Erythroblast (primary cell): Measurements from ENCODE around the gene ZNF354C.

ENCODE experiments used
- GATA1 ChIP-seq: IDR thresholded peaks from 2 replicates; pipeline ENCODE4 v1.6.1; 2011; ENCODE audit warnings: low read depth, mild to moderate bottlenecking, control low read depth, low read length, moderate library complexity
- POLR2A ChIP-seq: IDR thresholded peaks from 2 replicates; pipeline ENCODE4 v1.6.1; 2011; ENCODE audit warnings: mild to moderate bottlenecking, low read length

DNA sequence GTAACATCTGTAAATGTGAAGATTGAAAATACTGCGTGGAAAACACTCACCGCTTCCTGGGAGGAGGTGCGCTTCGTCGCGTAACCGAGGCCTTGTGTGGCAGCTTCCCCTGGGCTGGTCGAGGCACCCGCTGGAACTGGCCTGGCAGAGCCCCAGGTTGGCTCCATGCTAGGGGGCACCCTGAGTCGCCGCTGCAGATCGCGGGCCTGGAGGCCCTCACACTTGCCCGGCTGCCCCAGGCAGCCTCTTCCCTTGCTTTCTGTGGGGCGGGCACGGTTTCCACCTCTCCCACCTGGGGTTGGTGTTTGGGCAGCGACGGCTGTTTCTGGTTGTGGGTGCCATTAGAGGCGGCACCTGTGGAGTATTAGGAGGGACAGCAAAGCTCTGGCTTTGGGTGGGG lies 852 bp downstream of the ZNF354C start:
- no peak for TF ChIP-seq POLR2A
- TF ChIP-seq GATA1 = no peak
